ENCODE data around the gene EEF2.

EEF2 gene

GRCh38 chr19:3984584-3984907, 717 bp downstream of the EEF2 start:
- no peak for DNase-seq (ENCODE audit: low read depth)

- no peak for DNase-seq (ENCODE audit: low read depth)
These were observed 1.2 kb downstream of the EEF2 start for GRCh38 chr19:3983936-3984583.

- DNase-seq (ENCODE audit: low read depth): no peak
These were observed 1.7 kb downstream of the EEF2 start for GRCh38 chr19:3983542-3983914.

- DNase-seq (ENCODE audit: low read depth): no peak
These were observed 2.3 kb downstream of the EEF2 start for GRCh38 chr19:3982701-3983541.

GRCh38 chr19:3981736-3982681, 3.3 kb downstream of the EEF2 start:
- DNase-seq (ENCODE audit: low read depth): no peak

GRCh38 chr19:3981373-3981735, 3.9 kb downstream of the EEF2 start:
- no peak for DNase-seq (ENCODE audit: low read depth)

- no peak for DNase-seq (ENCODE audit: low read depth)
These were observed 4.7 kb downstream of the EEF2 start for GRCh38 chr19:3980353-3981251.

- no peak for DNase-seq (ENCODE audit: low read depth)
These were observed 5.5 kb downstream of the EEF2 start for GRCh38 chr19:3979674-3980352.

GRCh38 chr19:3979289-3979673, 6.0 kb downstream of the EEF2 start:
- no peak for DNase-seq (ENCODE audit: low read depth)

GRCh38 chr19:3978145-3978544, 7.1 kb downstream of the EEF2 start:
- no peak for DNase-seq (ENCODE audit: low read depth)

- DNase-seq (ENCODE audit: low read depth): no peak
These were observed 7.8 kb downstream of the EEF2 start for GRCh38 chr19:3977242-3978143.

GRCh38 chr19:3976495-3977241, 8.6 kb downstream of the EEF2 start:
- no peak for DNase-seq (ENCODE audit: low read depth)

- DNase-seq (ENCODE audit: low read depth): no peak
These were observed 9.6 kb downstream of the EEF2 start for GRCh38 chr19:3975637-3976087.

GRCh38 chr19:3975144-3975543, 10.1 kb downstream of the EEF2 start:
- no peak for DNase-seq (ENCODE audit: low read depth)

GRCh38 chr19:3970808-3971598, 14.3 kb downstream of the EEF2 start, which contains the start of gene DAPK3:
Gene DAPK3, minus strand, starts transcription at chr19:3971099. Its CDS starts 1,364 bp downstream, at chr19:3969735.
- DNase-seq (ENCODE audit: low read depth): peak; percentile 86

- DNase-seq (ENCODE audit: low read depth): no peak
These were observed 14.9 kb downstream of the EEF2 start for GRCh38 chr19:3970313-3970807.

- DNase-seq (ENCODE audit: low read depth): no peak
These were observed 15.6 kb downstream of the EEF2 start for GRCh38 chr19:3969435-3970312.
